Measurements from ENCODE around the gene EPS8.
A peak's percentile ranks its signal among the peaks of the same experiment; 100 is the strongest.

EPS8 gene

DNA sequence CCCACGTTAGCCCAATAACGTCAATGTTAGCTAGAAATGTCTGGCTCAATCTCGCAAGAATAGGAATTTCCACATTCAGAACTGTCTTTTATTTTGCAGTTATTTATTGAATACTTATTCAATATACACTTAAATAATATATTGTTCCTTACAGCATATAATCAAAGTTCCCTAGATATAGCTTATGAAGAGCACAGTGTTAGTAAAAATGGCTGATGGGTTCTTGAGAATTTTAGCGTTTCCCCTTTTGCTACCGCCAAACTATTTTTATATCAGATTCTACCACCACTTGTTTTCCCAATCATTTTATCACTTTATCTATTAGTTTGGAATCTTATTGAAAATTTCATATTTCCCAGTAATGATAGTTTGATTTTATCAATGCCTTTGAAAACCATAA is 12.7 kb downstream of the EPS8 start:
- TF ChIP-seq, protein P1, sequence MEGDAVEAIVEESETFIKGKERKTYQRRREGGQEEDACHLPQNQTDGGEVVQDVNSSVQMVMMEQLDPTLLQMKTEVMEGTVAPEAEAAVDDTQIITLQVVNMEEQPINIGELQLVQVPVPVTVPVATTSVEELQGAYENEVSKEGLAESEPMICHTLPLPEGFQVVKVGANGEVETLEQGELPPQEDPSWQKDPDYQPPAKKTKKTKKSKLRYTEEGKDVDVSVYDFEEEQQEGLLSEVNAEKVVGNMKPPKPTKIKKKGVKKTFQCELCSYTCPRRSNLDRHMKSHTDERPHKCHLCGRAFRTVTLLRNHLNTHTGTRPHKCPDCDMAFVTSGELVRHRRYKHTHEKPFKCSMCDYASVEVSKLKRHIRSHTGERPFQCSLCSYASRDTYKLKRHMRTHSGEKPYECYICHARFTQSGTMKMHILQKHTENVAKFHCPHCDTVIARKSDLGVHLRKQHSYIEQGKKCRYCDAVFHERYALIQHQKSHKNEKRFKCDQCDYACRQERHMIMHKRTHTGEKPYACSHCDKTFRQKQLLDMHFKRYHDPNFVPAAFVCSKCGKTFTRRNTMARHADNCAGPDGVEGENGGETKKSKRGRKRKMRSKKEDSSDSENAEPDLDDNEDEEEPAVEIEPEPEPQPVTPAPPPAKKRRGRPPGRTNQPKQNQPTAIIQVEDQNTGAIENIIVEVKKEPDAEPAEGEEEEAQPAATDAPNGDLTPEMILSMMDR (conservative IDR thresholded peaks at IDR 0.05; ENCODE audit: low read depth, low read length) = no peak
- DNase-seq (ENCODE audit: low read depth) = no peak
- H3K4me3 ChIP-seq (ENCODE audit: low read depth, low read length) = no peak overlapping the region

DNA sequence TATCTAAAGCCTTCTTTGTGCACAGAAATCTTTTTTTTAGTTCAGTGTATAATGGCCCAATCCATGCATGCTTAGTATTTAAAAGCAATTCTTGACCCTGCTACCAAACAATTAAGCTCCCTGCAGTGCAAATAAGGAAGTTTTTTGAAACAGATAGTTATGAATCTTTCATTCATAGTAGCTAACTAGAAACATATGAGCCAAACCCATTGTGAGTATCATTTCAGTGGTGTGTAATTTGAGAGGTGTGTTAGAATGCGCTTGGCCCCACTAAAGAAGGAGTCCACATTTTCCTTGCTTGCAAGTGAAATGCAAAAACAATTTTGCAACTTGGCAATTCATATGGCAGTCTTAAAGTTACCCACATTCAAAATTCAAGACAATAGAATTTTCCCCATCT is 14.4 kb downstream of the EPS8 start:
- TF ChIP-seq, protein P1 (conservative IDR thresholded peaks at IDR 0.05; ENCODE audit: low read depth, low read length) = no peak
- peak; percentile 77 for DNase-seq (ENCODE audit: low read depth)
- H3K4me3 ChIP-seq (ENCODE audit: low read depth, low read length) = no peak overlapping the region

DNA sequence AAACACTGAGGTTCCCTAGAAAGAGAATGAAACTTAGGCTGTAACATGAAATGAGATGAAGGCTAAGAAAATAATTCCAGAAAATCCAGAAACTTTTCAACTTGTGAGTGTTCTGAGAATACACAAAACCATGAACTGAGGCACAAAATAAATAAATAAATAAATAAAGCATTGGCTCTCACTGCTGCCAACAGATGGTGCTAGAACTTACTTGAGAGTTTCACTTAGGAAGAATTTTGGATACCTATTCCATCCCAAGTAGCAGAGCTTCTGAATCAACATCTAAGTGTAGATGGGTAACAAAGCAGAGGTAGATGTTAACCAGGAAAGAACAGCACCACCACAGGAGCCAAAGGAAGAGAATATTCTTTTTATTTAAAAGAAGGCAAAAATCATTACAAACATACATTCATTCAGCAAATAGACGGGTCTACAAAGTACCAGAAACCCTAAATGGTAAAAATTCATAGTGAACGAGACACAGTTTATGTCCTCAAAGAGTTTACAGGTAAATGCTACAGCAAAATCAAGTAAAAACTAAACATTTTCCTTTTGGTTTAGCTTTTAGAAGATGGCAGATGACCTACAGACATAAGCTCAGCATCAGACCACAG is 16.7 kb downstream of the EPS8 start:
- no peak overlapping the region for H3K4me3 ChIP-seq (ENCODE audit: low read depth, low read length)
- peak; percentile 62 for DNase-seq (ENCODE audit: low read depth)
- TF ChIP-seq, protein P1 (conservative IDR thresholded peaks at IDR 0.05; ENCODE audit: low read depth, low read length) = peak; percentile 51

GRCh38 chr12:15770581-15770980 is 18.6 kb downstream of the EPS8 start:
- TF ChIP-seq, protein P1 (conservative IDR thresholded peaks at IDR 0.05; ENCODE audit: low read depth, low read length) = no peak
- H3K4me3 ChIP-seq (ENCODE audit: low read depth, low read length) = no peak overlapping the region
- DNase-seq (ENCODE audit: low read depth) = no peak

DNA sequence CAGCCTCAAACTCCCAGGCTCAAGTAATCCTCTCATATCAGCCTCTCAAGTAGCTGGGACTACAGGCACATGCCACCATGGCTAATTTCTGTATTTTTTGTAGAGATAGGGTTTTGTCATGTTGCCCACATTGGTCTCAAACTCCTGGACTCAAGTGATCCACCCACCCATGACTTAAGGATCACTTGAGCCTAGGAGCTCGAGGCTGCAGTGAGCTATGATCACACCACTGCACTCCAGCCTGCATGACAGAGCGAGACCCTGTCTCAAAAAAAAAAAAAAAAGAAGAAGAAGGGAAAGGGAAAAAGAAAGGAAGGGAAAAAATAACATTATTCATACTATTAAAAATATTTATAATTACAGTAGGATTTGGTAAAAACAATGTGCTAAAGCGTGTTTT is 19.2 kb downstream of the EPS8 start:
- no peak overlapping the region for H3K4me3 ChIP-seq (ENCODE audit: low read depth, low read length)
- no peak for DNase-seq (ENCODE audit: low read depth)
- TF ChIP-seq, protein P1 (conservative IDR thresholded peaks at IDR 0.05; ENCODE audit: low read depth, low read length) = no peak

GRCh38 chr12:15769586-15769985 is 19.6 kb downstream of the EPS8 start:
- TF ChIP-seq, protein P1 (conservative IDR thresholded peaks at IDR 0.05; ENCODE audit: low read depth, low read length) = no peak
- H3K4me3 ChIP-seq (ENCODE audit: low read depth, low read length) = no peak overlapping the region
- DNase-seq (ENCODE audit: low read depth) = no peak

DNA sequence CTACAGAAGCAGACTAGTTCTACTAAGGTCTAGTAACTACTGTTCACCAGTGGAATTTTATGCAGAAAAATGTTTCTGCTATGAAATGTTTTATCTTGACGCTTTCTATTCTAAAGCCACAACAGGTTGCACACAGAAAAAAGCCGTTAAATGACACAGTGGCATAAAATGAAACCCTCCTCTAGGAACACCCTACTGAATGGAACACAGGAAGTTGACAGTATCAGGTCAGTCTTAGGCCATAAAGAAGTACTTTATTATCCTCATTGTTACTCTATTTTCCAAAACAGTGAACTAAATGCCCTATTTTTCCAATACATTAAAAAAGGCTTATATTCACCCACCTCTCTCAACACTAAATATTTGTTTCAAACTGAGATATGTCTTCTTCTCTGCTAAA is 21.9 kb downstream of the EPS8 start:
- no peak overlapping the region for H3K4me3 ChIP-seq (ENCODE audit: low read depth, low read length)
- no peak for DNase-seq (ENCODE audit: low read depth)
- TF ChIP-seq, protein P1 (conservative IDR thresholded peaks at IDR 0.05; ENCODE audit: low read depth, low read length) = no peak

All from choroid plexus epithelial cell (primary cell).